Type B pancreatic cell (in vitro differentiated cells): ENCODE measurements around the gene CXCR1. TPM values are rescaled to one million over a fixed set of nuclear protein-coding genes. Genes with fewer than 3 reads are reported as not detected.
"Not testable (repeated sequence)": the region's sequence is repeated elsewhere in the genome, so short reads cannot be mapped to it uniquely, and the experiment has no call there.

Experiments
- DNase-seq: peaks from one replicate; pipeline ENCODE4 v3.0.0; 2021; ENCODE audit warnings: mixed read lengths; ENCODE audit not compliant: unreplicated experiment; ENCODE audit errors: extremely low spot score
- H3K27ac Mint-ChIP-seq: 2 replicates; pipeline ENCODE4 v1.8.0; 2021; ENCODE audit warnings: mild to moderate bottlenecking, mixed read lengths
- H3K27me3 Mint-ChIP-seq: 2 replicates; pipeline ENCODE4 v1.8.0; 2021; ENCODE audit warnings: mixed read lengths
- H3K36me3 Mint-ChIP-seq: 2 replicates; pipeline ENCODE4 v1.8.0; 2021; ENCODE audit warnings: mixed read lengths
- H3K4me1 Mint-ChIP-seq: one replicate; pipeline ENCODE4 v1.8.0; 2021; ENCODE audit warnings: mixed read lengths; ENCODE audit not compliant: unreplicated experiment
- H3K4me3 Mint-ChIP-seq: 2 replicates; pipeline ENCODE4 v1.8.0; 2021; ENCODE audit warnings: mild to moderate bottlenecking, mixed read lengths
- H3K9me3 Mint-ChIP-seq: 2 replicates; pipeline ENCODE4 v1.8.0; 2021; ENCODE audit warnings: mixed read lengths
- total RNA-seq: library from RNA; stranded (reverse); gene quantifications from 2 replicates; pipeline ENCODE4 v1.2.1, GENCODE V29; 2021; ENCODE audit warnings: low replicate concordance
- TF ChIP-seq, protein P1 (sequence below): fragments of 200-600 bp; sonication (generic); conservative IDR thresholded peaks from 2 replicates; pipeline ENCODE4 v1.5.0; 2021; ENCODE audit warnings: antibody characterized with exemption, mild to moderate bottlenecking

CXCR1 gene
- total RNA-seq, 1 donor from 2014 or later = not detected

DNA sequence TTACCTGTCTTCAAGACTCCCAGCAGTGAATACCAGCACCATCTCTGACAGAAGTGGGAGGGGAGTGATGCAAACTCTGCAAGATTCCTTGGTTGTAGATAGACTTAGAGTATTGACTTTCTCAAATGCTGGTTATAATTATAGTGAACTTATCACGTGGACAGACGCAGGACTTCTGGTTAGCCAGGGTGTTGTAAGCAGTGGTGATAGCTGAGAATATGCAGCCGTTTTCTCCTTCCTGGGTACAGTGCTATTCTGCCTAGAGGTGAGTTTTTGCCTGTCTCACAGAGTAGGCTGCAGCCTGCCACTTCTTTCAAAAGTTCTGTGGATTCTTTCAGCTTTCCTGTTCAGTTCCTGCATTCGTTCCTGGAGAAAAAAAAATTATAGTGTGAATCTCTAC is 41.7 kb downstream of the CXCR1 start:
- peaks cover 10% of the 10 kb centered on the region for H3K27me3 Mint-ChIP-seq
- DNase-seq = no peak
- no peak overlapping the region for H3K4me3 Mint-ChIP-seq
- no peaks in the 10 kb centered on the region for H3K36me3 Mint-ChIP-seq
- H3K4me1 Mint-ChIP-seq = no peaks in the 10 kb centered on the region
- TF ChIP-seq, protein P1, sequence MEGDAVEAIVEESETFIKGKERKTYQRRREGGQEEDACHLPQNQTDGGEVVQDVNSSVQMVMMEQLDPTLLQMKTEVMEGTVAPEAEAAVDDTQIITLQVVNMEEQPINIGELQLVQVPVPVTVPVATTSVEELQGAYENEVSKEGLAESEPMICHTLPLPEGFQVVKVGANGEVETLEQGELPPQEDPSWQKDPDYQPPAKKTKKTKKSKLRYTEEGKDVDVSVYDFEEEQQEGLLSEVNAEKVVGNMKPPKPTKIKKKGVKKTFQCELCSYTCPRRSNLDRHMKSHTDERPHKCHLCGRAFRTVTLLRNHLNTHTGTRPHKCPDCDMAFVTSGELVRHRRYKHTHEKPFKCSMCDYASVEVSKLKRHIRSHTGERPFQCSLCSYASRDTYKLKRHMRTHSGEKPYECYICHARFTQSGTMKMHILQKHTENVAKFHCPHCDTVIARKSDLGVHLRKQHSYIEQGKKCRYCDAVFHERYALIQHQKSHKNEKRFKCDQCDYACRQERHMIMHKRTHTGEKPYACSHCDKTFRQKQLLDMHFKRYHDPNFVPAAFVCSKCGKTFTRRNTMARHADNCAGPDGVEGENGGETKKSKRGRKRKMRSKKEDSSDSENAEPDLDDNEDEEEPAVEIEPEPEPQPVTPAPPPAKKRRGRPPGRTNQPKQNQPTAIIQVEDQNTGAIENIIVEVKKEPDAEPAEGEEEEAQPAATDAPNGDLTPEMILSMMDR = no peak
- H3K27ac Mint-ChIP-seq = no peak overlapping the region
- H3K9me3 Mint-ChIP-seq = peaks cover 8% of the 10 kb centered on the region

DNA sequence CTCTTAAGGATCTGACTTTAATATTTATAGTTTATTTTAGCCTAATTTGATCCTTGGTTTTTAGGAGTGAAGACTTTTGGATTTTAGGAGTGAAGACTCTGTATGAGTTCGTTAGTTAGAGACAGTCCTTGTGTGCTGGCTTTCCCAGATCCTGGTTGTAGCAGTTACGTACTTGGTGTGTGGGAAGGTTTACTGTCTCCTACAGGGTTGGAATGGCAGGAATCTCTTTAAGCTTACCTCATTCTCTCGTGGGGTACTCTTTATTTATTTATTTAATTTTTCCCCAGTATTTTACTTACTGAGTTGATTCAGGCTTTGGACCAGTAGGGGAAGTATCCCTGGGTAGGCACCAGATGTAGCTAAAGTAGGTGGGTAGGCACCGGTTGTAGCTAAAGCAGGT is 42.8 kb downstream of the CXCR1 start:
- Mint-ChIP-seq H3K27me3 (peaks cover 6% of the 10 kb centered on the region), H3K9me3 (peaks cover 8% of the 10 kb centered on the region), H3K4me3 (no peak overlapping the region), H3K27ac (no peak overlapping the region), H3K4me1 (no peaks in the 10 kb centered on the region), H3K36me3 (no peaks in the 10 kb centered on the region)
- TF ChIP-seq, protein P1 = no peak
- no peak for DNase-seq

DNA sequence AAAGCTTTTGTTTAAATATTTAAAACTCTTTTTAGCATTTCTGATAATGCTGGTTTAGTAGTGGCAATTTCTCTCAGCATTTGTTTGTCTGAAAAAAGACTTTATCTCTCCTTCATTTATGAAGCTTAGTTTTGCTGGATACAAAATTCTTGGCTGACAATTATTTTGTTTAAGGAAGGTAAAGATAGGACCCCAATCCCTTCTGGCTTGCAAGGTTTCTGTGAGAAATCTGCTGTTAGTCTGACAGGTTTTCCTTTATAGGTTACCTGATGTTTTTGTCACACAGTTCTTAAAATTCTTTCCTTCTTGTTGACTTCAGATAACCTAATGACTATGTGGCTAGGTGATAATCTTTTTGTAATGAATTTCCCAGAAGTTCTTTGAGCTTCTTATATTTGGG is 44.5 kb downstream of the CXCR1 start:
- H3K27ac Mint-ChIP-seq, H3K4me3 Mint-ChIP-seq, H3K4me1 Mint-ChIP-seq, H3K27me3 Mint-ChIP-seq, DNase-seq, H3K9me3 Mint-ChIP-seq, H3K36me3 Mint-ChIP-seq: not testable (repeated sequence)

DNA sequence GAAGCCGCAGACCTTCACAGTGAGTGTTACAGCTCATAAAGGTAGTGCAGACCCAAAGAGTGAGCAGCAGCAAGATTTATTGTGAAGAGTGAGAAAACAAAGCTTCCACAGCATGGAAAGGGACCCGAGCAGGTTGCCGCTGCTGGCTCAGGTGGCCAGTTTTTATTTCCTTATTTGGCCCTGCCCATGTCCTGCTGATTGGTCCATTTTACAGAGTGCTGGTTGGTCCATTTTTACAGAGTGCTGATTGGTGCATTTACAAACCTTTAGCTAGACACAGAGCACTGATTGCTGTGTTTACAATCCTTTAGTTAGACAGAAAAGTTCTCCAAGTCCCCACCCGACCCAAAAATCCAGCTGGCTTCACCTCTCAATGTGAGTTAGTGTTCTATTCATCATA is 45.0 kb downstream of the CXCR1 start:
- not testable (repeated sequence) for H3K27ac Mint-ChIP-seq, H3K4me3 Mint-ChIP-seq, H3K27me3 Mint-ChIP-seq

More for the DNA sequence above, 45.0 kb downstream of the CXCR1 start:
- DNase-seq, H3K4me1 Mint-ChIP-seq, H3K9me3 Mint-ChIP-seq, H3K36me3 Mint-ChIP-seq: not testable (repeated sequence)

Other genes with a start within 250 kb of the CXCR1 start
- 59.2 and 87.5 TPM in 2 replicates for gene TNS1, start 164.0 kb downstream of the CXCR1 start, total RNA-seq
- gene RUFY4, start 97.7 kb downstream of the CXCR1 start, total RNA-seq = not detected in 2 replicates
- not detected in 2 replicates for gene CXCR2, start 40.9 kb downstream of the CXCR1 start, total RNA-seq
- gene ARPC2, start 50.2 kb upstream of the CXCR1 start, total RNA-seq = 211 and 384 TPM in 2 replicates
- gene GPBAR1, start 94.1 kb upstream of the CXCR1 start, total RNA-seq = 2.1 and 5.7 TPM in 2 replicates
- gene AAMP, start 103.2 kb upstream of the CXCR1 start, total RNA-seq = 82.2 and 97.8 TPM in 2 replicates
- gene PNKD, start 103.6 kb upstream of the CXCR1 start, total RNA-seq = 58.4 and 66.4 TPM in 2 replicates
- gene TMBIM1, start 125.5 kb upstream of the CXCR1 start, total RNA-seq = 94.5 and 303 TPM in 2 replicates
- 0.21 and 4.1 TPM in 2 replicates for gene CATIP, start 189.9 kb upstream of the CXCR1 start, total RNA-seq
- gene SLC11A1, start 215.3 kb upstream of the CXCR1 start, total RNA-seq = 0.39 and 0.64 TPM in 2 replicates
- 96.4 and 112 TPM in 2 replicates for gene CTDSP1, start 232.9 kb upstream of the CXCR1 start, total RNA-seq